ENCODE measurements around the gene MFF. TPM values are rescaled to one million over a fixed set of nuclear protein-coding genes. Genes with fewer than 3 reads are reported as not detected.

Gene MFF
- total RNA-seq, 3 donors from 2014 or later (not counting 1 experiment from before 2014, with no cell fraction given) = 57.7 to 60.8 (median 59.8) TPM

DNA sequence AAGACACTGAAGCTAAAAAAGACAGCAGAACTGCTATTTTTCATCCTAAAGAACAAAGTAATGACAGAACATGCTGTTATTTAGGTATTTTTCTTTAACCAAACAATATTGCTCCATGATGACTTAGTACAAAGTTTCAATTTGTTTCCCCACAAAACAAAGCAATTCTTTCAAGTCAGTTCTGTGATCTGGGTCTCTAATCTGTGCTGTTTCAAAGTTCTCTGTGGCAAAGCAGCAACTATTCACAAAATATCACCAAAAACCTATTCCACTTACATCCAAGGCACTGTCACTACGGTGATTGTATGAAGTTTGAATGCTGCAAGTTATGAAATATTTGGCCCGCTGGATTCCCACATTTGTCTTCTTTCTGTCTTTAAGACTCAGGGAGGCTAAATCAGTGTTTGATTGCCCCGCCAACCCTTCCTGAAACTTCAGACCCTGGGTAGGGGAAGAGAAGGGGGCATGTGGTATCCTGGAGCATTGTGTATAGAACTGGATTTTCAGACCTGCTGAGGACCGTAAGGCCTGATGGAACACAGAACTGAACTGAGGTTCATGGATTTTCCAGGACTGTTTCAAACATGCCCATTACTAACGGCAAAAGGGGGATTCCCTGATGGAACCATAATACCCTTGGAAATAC lies 13.1 kb upstream of the MFF start:
- WGBS (ENCODE audit: insufficient coverage) = 96% methylated on average over 5 of the region's 5 CpGs
- H3K4me3 ChIP-seq (ENCODE audit: low read length) = no peak overlapping the region
- TF ChIP-seq, protein P1, sequence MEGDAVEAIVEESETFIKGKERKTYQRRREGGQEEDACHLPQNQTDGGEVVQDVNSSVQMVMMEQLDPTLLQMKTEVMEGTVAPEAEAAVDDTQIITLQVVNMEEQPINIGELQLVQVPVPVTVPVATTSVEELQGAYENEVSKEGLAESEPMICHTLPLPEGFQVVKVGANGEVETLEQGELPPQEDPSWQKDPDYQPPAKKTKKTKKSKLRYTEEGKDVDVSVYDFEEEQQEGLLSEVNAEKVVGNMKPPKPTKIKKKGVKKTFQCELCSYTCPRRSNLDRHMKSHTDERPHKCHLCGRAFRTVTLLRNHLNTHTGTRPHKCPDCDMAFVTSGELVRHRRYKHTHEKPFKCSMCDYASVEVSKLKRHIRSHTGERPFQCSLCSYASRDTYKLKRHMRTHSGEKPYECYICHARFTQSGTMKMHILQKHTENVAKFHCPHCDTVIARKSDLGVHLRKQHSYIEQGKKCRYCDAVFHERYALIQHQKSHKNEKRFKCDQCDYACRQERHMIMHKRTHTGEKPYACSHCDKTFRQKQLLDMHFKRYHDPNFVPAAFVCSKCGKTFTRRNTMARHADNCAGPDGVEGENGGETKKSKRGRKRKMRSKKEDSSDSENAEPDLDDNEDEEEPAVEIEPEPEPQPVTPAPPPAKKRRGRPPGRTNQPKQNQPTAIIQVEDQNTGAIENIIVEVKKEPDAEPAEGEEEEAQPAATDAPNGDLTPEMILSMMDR (IDR thresholded peaks at IDR 0.05) = no peak
- no peaks in the 10 kb centered on the region for H3K36me3 Mint-ChIP-seq
- H3K4me1 ChIP-seq (ENCODE audit: control insufficient read depth, insufficient read depth, low read length) = no peaks in the 10 kb centered on the region
- intact Hi-C loops (cut with micrococcal nuclease) = no loop called here
- ATAC-seq (no peak), DNase-seq (no peak)
- H3K9me3 Mint-ChIP-seq = peaks cover 0 to 2% of the 10 kb centered on the region in 2 donors
- H3K36me3 ChIP-seq (ENCODE audit: control insufficient read depth, insufficient read depth, low read length) = no peaks in the 10 kb centered on the region
- no peak overlapping the region for H3K27ac ChIP-seq (ENCODE audit: low read length)
- no peaks in the 10 kb centered on the region for H3K27me3 ChIP-seq (ENCODE audit: control insufficient read depth, insufficient read depth, low read length)
- H3K4me1 Mint-ChIP-seq = no peaks in the 10 kb centered on the region
- no peaks in the 10 kb centered on the region for H3K9me3 ChIP-seq (ENCODE audit: control insufficient read depth, insufficient read depth, low read length)
- no peak overlapping the region for H3K27ac Mint-ChIP-seq
- no peak overlapping the region for H3K4me3 Mint-ChIP-seq
- H3K27me3 Mint-ChIP-seq (ENCODE audit: low read depth in 2 of 2) = peaks cover 0 to 2% of the 10 kb centered on the region in 2 donors

DNA sequence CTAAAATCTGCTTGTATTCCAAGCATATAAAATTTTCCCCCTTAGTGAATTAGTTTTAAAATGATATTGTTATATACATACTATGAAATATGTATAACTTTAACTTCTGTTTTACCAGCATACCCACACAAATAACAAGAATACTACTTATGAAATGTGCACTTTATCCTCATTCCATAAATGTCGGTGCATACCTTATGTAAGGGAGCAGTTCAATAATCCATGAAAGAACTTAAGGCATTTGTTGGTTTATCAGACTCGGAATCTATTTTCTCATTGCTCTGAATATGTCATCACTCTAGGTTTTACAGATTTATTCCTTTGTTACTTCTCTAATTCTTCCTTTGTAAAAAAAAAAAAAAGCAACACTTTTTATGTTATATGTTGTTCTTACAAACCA lies 12.5 kb upstream of the MFF start:
- peaks cover 0 to 4% of the 10 kb centered on the region in 2 donors for H3K9me3 Mint-ChIP-seq
- TF ChIP-seq, protein P1 (IDR thresholded peaks at IDR 0.05) = no peak
- H3K36me3 Mint-ChIP-seq = no peaks in the 10 kb centered on the region

DNA sequence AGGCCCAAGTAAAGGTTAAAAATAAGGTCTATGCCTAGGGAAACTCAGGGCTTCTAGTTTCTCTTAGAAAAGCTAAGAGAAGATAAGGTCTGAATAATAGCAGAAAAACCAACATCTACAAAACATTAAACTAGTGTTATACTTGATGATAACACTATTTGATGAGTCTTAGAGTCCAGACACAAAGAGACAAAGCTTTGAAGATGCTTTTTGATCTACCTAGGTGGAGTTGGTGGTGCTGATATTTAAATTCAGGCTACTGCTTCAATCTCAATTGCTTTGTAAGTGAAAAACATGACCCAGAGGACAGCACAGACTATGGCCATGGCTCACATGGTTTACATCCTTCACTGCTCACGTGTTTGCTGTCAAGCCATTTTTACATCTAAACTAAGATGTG lies 11.7 kb upstream of the MFF start:
- ATAC-seq (no peak), DNase-seq (no peak)
- Mint-ChIP-seq H3K27ac (no peak overlapping the region), H3K9me3 (peaks cover 0 to 4% of the 10 kb centered on the region in 2 donors), H3K4me1 (no peaks in the 10 kb centered on the region), H3K27me3 (ENCODE audit: low read depth in 2 of 2) (peaks cover 0 to 4% of the 10 kb centered on the region in 2 donors), H3K4me3 (no peak overlapping the region), H3K36me3 (no peaks in the 10 kb centered on the region)
- TF ChIP-seq, protein P1 (IDR thresholded peaks at IDR 0.05) = no peak
- Histone ChIP-seq H3K27me3 (ENCODE audit: control insufficient read depth, insufficient read depth, low read length) (no peaks in the 10 kb centered on the region), H3K27ac (ENCODE audit: low read length) (no peak overlapping the region), H3K4me1 (ENCODE audit: control insufficient read depth, insufficient read depth, low read length) (no peaks in the 10 kb centered on the region), H3K36me3 (ENCODE audit: control insufficient read depth, insufficient read depth, low read length) (no peaks in the 10 kb centered on the region), H3K4me3 (ENCODE audit: low read length) (no peak overlapping the region), H3K9me3 (ENCODE audit: control insufficient read depth, insufficient read depth, low read length) (no peaks in the 10 kb centered on the region)
- 92% methylated on average over 1 of the region's 1 CpG for WGBS (ENCODE audit: insufficient coverage)
- intact Hi-C loops (cut with micrococcal nuclease) = no loop called here

More for the DNA sequence above, 12.5 kb upstream of the MFF start:
- no peaks in the 10 kb centered on the region for H3K4me1 Mint-ChIP-seq
- Histone ChIP-seq H3K27ac (ENCODE audit: low read length) (no peak overlapping the region), H3K9me3 (ENCODE audit: control insufficient read depth, insufficient read depth, low read length) (no peaks in the 10 kb centered on the region), H3K27me3 (ENCODE audit: control insufficient read depth, insufficient read depth, low read length) (no peaks in the 10 kb centered on the region), H3K4me3 (ENCODE audit: low read length) (no peak overlapping the region), H3K4me1 (ENCODE audit: control insufficient read depth, insufficient read depth, low read length) (no peaks in the 10 kb centered on the region), H3K36me3 (ENCODE audit: control insufficient read depth, insufficient read depth, low read length) (no peaks in the 10 kb centered on the region)
- WGBS (ENCODE audit: insufficient coverage) = 80% methylated on average over 2 of the region's 2 CpGs
- no peak for ATAC-seq
- H3K27ac Mint-ChIP-seq = no peak overlapping the region
- H3K27me3 Mint-ChIP-seq (ENCODE audit: low read depth in 2 of 2) = peaks cover 0 to 4% of the 10 kb centered on the region in 2 donors
- no peak overlapping the region for H3K4me3 Mint-ChIP-seq
- DNase-seq = no peak
- intact Hi-C loops (cut with micrococcal nuclease) = no loop called here

DNA sequence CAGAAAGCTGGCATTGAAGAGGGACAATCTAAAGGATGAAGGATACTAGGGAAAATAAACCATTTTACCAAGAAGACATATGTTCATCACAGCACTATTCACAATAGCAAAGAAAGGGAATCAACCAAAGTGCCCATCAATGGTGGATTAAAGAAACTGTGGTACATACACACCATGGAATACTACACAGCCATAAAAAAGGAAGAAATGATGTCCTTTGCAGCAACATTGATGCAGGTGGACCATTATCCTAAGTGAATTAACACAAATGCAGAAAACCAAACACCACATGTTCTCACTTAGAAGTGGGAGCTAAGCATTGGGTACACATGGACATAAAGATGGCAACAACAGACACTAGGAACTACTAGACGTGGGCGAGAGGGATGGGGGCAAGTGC lies 7.2 kb upstream of the MFF start:
- Mint-ChIP-seq H3K9me3 (peaks cover 0 to 4% of the 10 kb centered on the region in 2 donors), H3K27ac (no peak overlapping the region), H3K4me3 (no peak overlapping the region), H3K36me3 (no peaks in the 10 kb centered on the region), H3K27me3 (ENCODE audit: low read depth in 2 of 2) (peaks cover 0 to 4% of the 10 kb centered on the region in 2 donors), H3K4me1 (peaks cover 22 to 23% of the 10 kb centered on the region in 2 donors)
- 92% methylated on average over 2 of the region's 2 CpGs for WGBS (ENCODE audit: insufficient coverage)
- DNase-seq (no peak), ATAC-seq (no peak)
- Histone ChIP-seq H3K27me3 (ENCODE audit: control insufficient read depth, insufficient read depth, low read length) (no peaks in the 10 kb centered on the region), H3K9me3 (ENCODE audit: control insufficient read depth, insufficient read depth, low read length) (no peaks in the 10 kb centered on the region), H3K4me1 (ENCODE audit: control insufficient read depth, insufficient read depth, low read length) (peaks cover 19% of the 10 kb centered on the region), H3K27ac (ENCODE audit: low read length) (no peak overlapping the region), H3K36me3 (ENCODE audit: control insufficient read depth, insufficient read depth, low read length) (no peaks in the 10 kb centered on the region), H3K4me3 (ENCODE audit: low read length) (no peak overlapping the region)
- TF ChIP-seq, protein P1 (IDR thresholded peaks at IDR 0.05) = no peak
- intact Hi-C loops (cut with micrococcal nuclease) = no loop called here
